Activated CD4-positive, alpha-beta memory T cell treated with anti-CD3 and anti-CD28 coated beads, Interleukin-2, amount 10 ng/mL, durations not matched to agents 7 days and 5 days (primary cell): ENCODE measurements around the gene NTF4. TPM values are rescaled to one million over a fixed set of nuclear protein-coding genes. Genes with fewer than 3 reads are reported as not detected.
"Not testable (repeated sequence)": the region's sequence is repeated elsewhere in the genome, so short reads cannot be mapped to it uniquely, and the experiment has no call there.

Experiments
- CTCF ChIA-PET: fragments of 350-600 bp; sonication (Branson Sonifier 250); formaldehyde crosslinking; loops from one replicate; lab custom pipeline; 2021; ENCODE audit warnings: antibody characterized with exemption, inconsistent platforms; lab: Charles Lee
- POLR2A ChIA-PET: fragments of 350-600 bp; sonication (Branson Sonifier 250); formaldehyde crosslinking; loops from one replicate; lab custom pipeline; 2021; ENCODE audit warnings: antibody characterized with exemption; lab: Charles Lee
- DNase-seq: peaks from one replicate; pipeline ENCODE4 v3.0.0-alpha.2; 2020
- H3K27ac Mint-ChIP-seq: one replicate; pipeline ENCODE4 v1.8.0; 2021; ENCODE audit warnings: mild to moderate bottlenecking, mixed read lengths
- H3K27me3 Mint-ChIP-seq: one replicate; pipeline ENCODE4 v1.8.0; 2021; ENCODE audit warnings: mixed read lengths
- H3K36me3 Mint-ChIP-seq: one replicate; pipeline ENCODE4 v1.8.0; 2021; ENCODE audit warnings: low read depth, mixed read lengths
- H3K4me1 Mint-ChIP-seq: one replicate; pipeline ENCODE4 v1.8.0; 2021; ENCODE audit warnings: mixed read lengths
- H3K4me3 Mint-ChIP-seq: one replicate; pipeline ENCODE4 v1.8.0; 2021; ENCODE audit warnings: mild to moderate bottlenecking, mixed read lengths
- H3K9me3 Mint-ChIP-seq: one replicate; pipeline ENCODE4 v1.8.0; 2021; ENCODE audit warnings: mixed read lengths
- total RNA-seq, 2 experiments: library from RNA; stranded (reverse); gene quantifications; one replicate each; pipeline ENCODE4 v1.2.3, GENCODE V29; 2021

The NTF4 gene
- total RNA-seq, 2 experiments from 2014 or later, result not detected

- no peak for DNase-seq
- Mint-ChIP-seq H3K4me3 (no peak overlapping the region), H3K27ac (no peak overlapping the region), H3K9me3 (no peaks in the 10 kb centered on the region), H3K4me1 (peaks cover 23% of the 10 kb centered on the region), H3K27me3 (peaks cover 62% of the 10 kb centered on the region), H3K36me3 (no peaks in the 10 kb centered on the region)
- POLR2A ChIA-PET, result no interaction called here
- CTCF ChIA-PET, result interaction anchor here (2.5 kb wide), 1 partner anchor 37 kb away, joined by 9 read pairs; no protein-coding TSS in a partner anchor
Observed at GRCh38 chr19:49061000-49061399, 3.6 kb downstream of the NTF4 start.

- no peak overlapping the region for H3K4me3 Mint-ChIP-seq
- peaks cover 52% of the 10 kb centered on the region for H3K27me3 Mint-ChIP-seq
- no peak overlapping the region for H3K27ac Mint-ChIP-seq
- H3K4me1 Mint-ChIP-seq, result peaks cover 23% of the 10 kb centered on the region
- CTCF ChIA-PET, result interaction anchor here (1.0 to 2.5 kb wide), 3 partner anchors 39 to 59 kb away, joined by 3 to 9 read pairs (median 3); no protein-coding TSS in a partner anchor
- no peaks in the 10 kb centered on the region for H3K36me3 Mint-ChIP-seq
- POLR2A ChIA-PET, result no interaction called here
- no peak for DNase-seq
- no peaks in the 10 kb centered on the region for H3K9me3 Mint-ChIP-seq
Observed at GRCh38 chr19:49059053-49059452, 5.6 kb downstream of the NTF4 start.

- H3K4me1 Mint-ChIP-seq, result peaks cover 23% of the 10 kb centered on the region
- POLR2A ChIA-PET, result no interaction called here
- H3K27me3 Mint-ChIP-seq, result peaks cover 52% of the 10 kb centered on the region
- H3K36me3 Mint-ChIP-seq, result no peaks in the 10 kb centered on the region
- CTCF ChIA-PET, result interaction anchor here (1.0 kb wide), 2 partner anchors 40 to 59 kb away, joined by 3 read pairs; no protein-coding TSS in a partner anchor
- H3K4me3 Mint-ChIP-seq, result no peak overlapping the region
- H3K9me3 Mint-ChIP-seq, result no peaks in the 10 kb centered on the region
- H3K27ac Mint-ChIP-seq, result no peak overlapping the region
- DNase-seq, result no peak
Observed at GRCh38 chr19:49058562-49058961, 6.1 kb downstream of the NTF4 start.

GRCh38 chr19:49057636-49058234 lies 6.9 kb downstream of the NTF4 start, which contains the start of gene CGB7:
CGB7 (minus strand) TSS chr19:49057749; CDS start chr19:49055375, 2,374 bp downstream.
- peak; percentile 46 for DNase-seq
- POLR2A ChIA-PET, result no interaction called here
- CTCF ChIA-PET, result interaction anchor here (0.6 to 1.4 kb wide), 2 partner anchors 65 to 224 kb away, joined by 3 to 4 read pairs; no protein-coding TSS in a partner anchor
- Mint-ChIP-seq H3K4me3 (peak within 1 kb of the TSS; percentile 62), H3K27me3 (peaks cover 52% of the 10 kb centered on the region), H3K4me1 (peaks cover 23% of the 10 kb centered on the region), H3K36me3 (no peaks in the 10 kb centered on the region), H3K27ac (no peak within 1 kb of the TSS), H3K9me3 (no peaks in the 10 kb centered on the region)

DNA sequence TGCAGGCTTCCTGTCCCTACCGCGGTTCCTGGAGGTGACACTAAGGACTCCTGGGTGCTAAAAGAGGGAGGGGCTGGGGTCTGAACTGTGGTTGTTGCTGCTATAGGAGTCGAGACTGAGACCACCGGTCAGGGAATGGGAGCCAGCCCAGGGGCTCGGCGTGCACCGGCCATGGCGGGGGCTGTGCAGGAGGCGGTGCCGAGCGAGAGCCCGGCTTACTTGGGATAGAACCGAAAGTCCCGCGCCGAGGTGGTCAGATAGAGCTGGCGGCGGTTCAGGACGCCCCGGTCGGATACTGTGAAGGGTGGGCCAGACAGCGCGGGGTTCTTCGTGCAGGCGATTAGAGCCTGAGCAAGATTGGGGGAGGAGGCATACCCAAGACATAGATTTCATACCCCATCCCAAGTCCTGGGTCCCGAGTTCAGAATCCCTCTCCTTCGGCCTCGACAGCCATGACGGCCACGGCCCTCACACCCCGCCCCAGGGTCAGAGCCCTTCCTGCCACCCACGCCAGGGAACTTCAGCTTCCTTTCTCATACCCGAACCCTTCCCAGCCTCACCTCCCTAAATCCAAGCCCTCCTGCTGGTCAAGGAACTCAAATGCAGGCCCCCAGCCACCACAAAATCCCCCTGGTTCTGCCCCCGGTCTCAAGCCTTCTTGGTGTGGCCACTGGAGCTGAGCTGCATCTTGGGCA lies 7.6 kb downstream of the NTF4 start:
- H3K4me3 Mint-ChIP-seq, result peak overlapping the region; percentile 62
- CTCF ChIA-PET, result interaction anchor here (0.6 to 1.4 kb wide), 2 partner anchors 65 to 224 kb away, joined by 3 to 4 read pairs; no protein-coding TSS in a partner anchor
- H3K9me3 Mint-ChIP-seq, H3K36me3 Mint-ChIP-seq, POLR2A ChIA-PET, DNase-seq, H3K27ac Mint-ChIP-seq: not testable (repeated sequence)
- H3K4me1 Mint-ChIP-seq, result peaks cover 23% of the 10 kb centered on the region
- H3K27me3 Mint-ChIP-seq, result peaks cover 52% of the 10 kb centered on the region

- peak overlapping the region; percentile 62 for H3K4me3 Mint-ChIP-seq
- ChIA-PET POLR2A (no interaction called here), CTCF (interaction anchor here (0.6 to 0.8 kb wide), 2 partner anchors 39 to 143 kb away, joined by 4 read pairs; no protein-coding TSS in a partner anchor)
- no peaks in the 10 kb centered on the region for H3K36me3 Mint-ChIP-seq
- H3K9me3 Mint-ChIP-seq, result no peaks in the 10 kb centered on the region
- DNase-seq, result peak; percentile 60
- H3K4me1 Mint-ChIP-seq, result peaks cover 23% of the 10 kb centered on the region
- no peak overlapping the region for H3K27ac Mint-ChIP-seq
- peaks cover 49% of the 10 kb centered on the region for H3K27me3 Mint-ChIP-seq
Observed at GRCh38 chr19:49056101-49056901, 8.3 kb downstream of the NTF4 start.

GRCh38 chr19:49050376-49051033 lies 14.1 kb downstream of the NTF4 start:
- POLR2A ChIA-PET, DNase-seq, H3K9me3 Mint-ChIP-seq, CTCF ChIA-PET, H3K36me3 Mint-ChIP-seq, H3K4me3 Mint-ChIP-seq, H3K27ac Mint-ChIP-seq, H3K4me1 Mint-ChIP-seq, H3K27me3 Mint-ChIP-seq: not testable (repeated sequence)

DNA sequence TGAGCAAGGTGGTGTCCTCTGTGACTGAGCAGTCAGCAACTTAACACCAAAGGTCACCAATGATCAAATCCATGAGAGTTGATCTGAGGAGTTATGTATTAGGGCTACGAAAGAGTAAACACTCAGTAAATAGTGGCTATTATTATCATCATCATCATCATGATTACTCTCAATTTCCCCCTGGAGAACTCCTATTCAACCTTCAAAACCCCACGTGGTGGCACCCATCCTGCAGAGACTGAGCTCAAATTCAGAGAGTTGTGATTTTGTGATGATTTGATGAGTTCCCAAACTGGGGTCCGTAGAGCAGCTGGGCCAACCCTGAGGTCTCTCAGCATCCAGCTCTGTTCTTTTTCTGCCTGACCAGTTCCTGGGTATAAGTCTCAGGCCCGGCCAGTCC lies 14.8 kb downstream of the NTF4 start:
- H3K4me3 Mint-ChIP-seq, DNase-seq, H3K27ac Mint-ChIP-seq, H3K4me1 Mint-ChIP-seq, H3K36me3 Mint-ChIP-seq, CTCF ChIA-PET, POLR2A ChIA-PET, H3K9me3 Mint-ChIP-seq, H3K27me3 Mint-ChIP-seq: not testable (repeated sequence)

DNA sequence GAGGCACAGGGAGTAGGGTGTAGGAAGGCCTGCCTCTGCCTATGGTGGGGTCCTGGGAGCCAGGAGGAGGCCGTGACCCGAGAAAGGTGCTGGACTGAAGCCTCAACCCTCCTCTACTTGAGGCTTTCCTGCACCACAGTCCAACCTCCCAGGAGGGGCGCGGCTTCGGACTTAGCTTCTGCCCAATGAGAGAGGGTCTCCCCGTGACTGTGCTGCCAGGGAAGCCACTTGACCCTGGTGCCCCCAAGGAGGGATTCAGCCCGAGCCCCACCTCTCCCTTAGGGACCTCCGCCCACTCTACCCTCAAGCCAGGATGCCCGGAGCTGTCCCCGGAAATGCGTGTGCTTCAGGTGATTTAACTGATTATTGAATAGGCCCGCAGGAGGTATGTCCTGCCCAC lies 15.6 kb downstream of the NTF4 start, which contains the start of gene CGB8:
Gene CGB8, minus strand, starts transcription at position 101 of the 400 bp plus-strand sequence. CDS start 372 bp downstream, outside the sequence.
- H3K27me3 Mint-ChIP-seq, H3K9me3 Mint-ChIP-seq, H3K27ac Mint-ChIP-seq, H3K4me1 Mint-ChIP-seq, CTCF ChIA-PET, H3K4me3 Mint-ChIP-seq, DNase-seq, POLR2A ChIA-PET, H3K36me3 Mint-ChIP-seq: not testable (repeated sequence)

GRCh38 chr19:49043548-49043947 lies 21.1 kb downstream of the NTF4 start, which contains the start of gene CGB5:
CGB5 (plus strand) TSS chr19:49043848; CDS start chr19:49044210, 362 bp downstream.
- H3K9me3 Mint-ChIP-seq, H3K36me3 Mint-ChIP-seq, CTCF ChIA-PET, DNase-seq, H3K4me1 Mint-ChIP-seq, H3K27me3 Mint-ChIP-seq, POLR2A ChIA-PET, H3K4me3 Mint-ChIP-seq, H3K27ac Mint-ChIP-seq: not testable (repeated sequence)

GRCh38 chr19:49042666-49043065 lies 22.0 kb downstream of the NTF4 start:
- H3K36me3 Mint-ChIP-seq, H3K9me3 Mint-ChIP-seq, H3K27me3 Mint-ChIP-seq, CTCF ChIA-PET, POLR2A ChIA-PET, H3K4me1 Mint-ChIP-seq, H3K4me3 Mint-ChIP-seq, DNase-seq, H3K27ac Mint-ChIP-seq: not testable (repeated sequence)

DNA sequence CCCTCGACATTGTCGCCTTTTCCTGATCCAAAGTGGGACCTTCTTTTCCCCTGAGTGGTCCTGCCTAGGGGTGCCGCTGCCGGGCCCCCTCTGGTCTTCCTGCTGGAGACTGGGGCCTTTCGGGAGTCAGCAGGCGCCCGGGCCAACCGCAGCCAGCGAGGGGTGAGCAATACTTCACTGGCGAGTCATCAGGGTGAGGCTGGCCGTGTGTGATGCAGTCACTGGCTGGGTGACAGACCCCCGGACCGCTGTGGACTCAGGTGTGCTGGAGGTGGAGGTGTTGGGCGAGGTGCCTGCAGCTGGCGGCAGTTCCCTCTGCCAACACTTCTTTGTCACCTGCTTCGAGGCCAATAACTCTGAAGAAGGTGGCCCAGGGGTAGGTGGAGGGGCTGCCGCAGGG lies 22.4 kb downstream of the NTF4 start:
- H3K4me1 Mint-ChIP-seq, result no peaks in the 10 kb centered on the region
- no peak overlapping the region for H3K4me3 Mint-ChIP-seq
- CTCF ChIA-PET, result no interaction called here
- no peaks in the 10 kb centered on the region for H3K9me3 Mint-ChIP-seq
- POLR2A ChIA-PET, result no interaction called here
- H3K36me3 Mint-ChIP-seq, result no peaks in the 10 kb centered on the region
- no peak overlapping the region for H3K27ac Mint-ChIP-seq
- DNase-seq, result no peak
- H3K27me3 Mint-ChIP-seq, result no peaks in the 10 kb centered on the region
